GM12878 (cell line): ENCODE results near the gene B3GNT3. TPM values are rescaled to one million over a fixed set of nuclear protein-coding genes. Genes with fewer than 3 reads are reported as not detected.

Source experiments
- EZH2 ChIP-seq: IDR thresholded peaks from 2 replicates; pipeline ENCODE4 v1.6.1; 2012; ENCODE audit warnings: low read depth, mild to moderate bottlenecking, control low read depth, inconsistent platforms, low read length, borderline replicate concordance; ENCODE audit not compliant: control insufficient read depth
- HDAC2 ChIP-seq: fragments of 200-600 bp; sonication (generic); IDR thresholded peaks from 2 replicates; pipeline ENCODE4 v1.6.1; 2017
- MEF2B ChIP-seq: fragments of 450-650 bp; IDR thresholded peaks from 2 replicates; pipeline ENCODE4 v1.6.1; 2018; ENCODE audit warnings: mild to moderate bottlenecking, moderate library complexity; ENCODE audit not compliant: partially characterized antibody, poor library complexity, severe bottlenecking
- SUZ12 ChIP-seq: fragments of 200-600 bp; sonication (generic); IDR thresholded peaks from one replicate; pipeline ENCODE4 v1.6.1; 2018; ENCODE audit warnings: antibody characterized with exemption, mild to moderate bottlenecking; ENCODE audit not compliant: unreplicated experiment
- polyA plus RNA-seq, 11 experiments: library from polyadenylated mRNA; depleted of rRNA in 4 of 11; unstranded in 6 of 11; stranded (reverse) in 5 of 11; fragments of >200 nt; fragmentation: Nextera tagmentation in 4 of 11; fragmentation: Illumina TruSeq in 1 of 11; extraction: Ambion mirVana in 4 of 11; extraction: Trizol in 1 of 11; gene quantifications; 1 replicate in 1 of 11; 2 replicates in 10 of 11; pipeline versions ENCODE4 v1.2.1 to v1.2.3, GENCODE V29; 2011 to 2016; ENCODE audit warnings: inconsistent platforms in 2 of 11, missing spikeins in 2 of 11, low read depth in 1 of 11
- total RNA-seq, 4 experiments: library from RNA; depleted of rRNA in 3 of 4; stranded (reverse); fragments of >200 nt in 3 of 4; fragmentation: Illumina TruSeq in 1 of 4; extraction: Trizol in 1 of 4; gene quantifications; 2 replicates each; pipeline versions ENCODE4 v1.2.1 to v1.2.3, GENCODE V29; 2013 to 2021
- TF ChIP-seq, protein P1 (sequence below): fragments of 450-650 bp; IDR thresholded peaks from 2 replicates; pipeline ENCODE4 v1.6.1; 2018; ENCODE audit warnings: mild to moderate bottlenecking, low read depth, moderate library complexity; ENCODE audit not compliant: partially characterized antibody
- TF ChIP-seq, protein P2 (sequence below): fragments of 450-650 bp; formaldehyde crosslinking; IDR thresholded peaks from 2 replicates; pipeline ENCODE4 v1.4.0; 2022; ENCODE audit warnings: mild to moderate bottlenecking, moderate library complexity

B3GNT3 gene
- total and polyA plus RNA-seq, 10 of the 15 experiments (the other 5 are each of a cell fraction or from before 2014, with no cell fraction given) = not detected

GRCh38 chr19:17836530-17836929 lies 41.6 kb downstream of the B3GNT3 start (continued):
- TF ChIP-seq, protein P1, sequence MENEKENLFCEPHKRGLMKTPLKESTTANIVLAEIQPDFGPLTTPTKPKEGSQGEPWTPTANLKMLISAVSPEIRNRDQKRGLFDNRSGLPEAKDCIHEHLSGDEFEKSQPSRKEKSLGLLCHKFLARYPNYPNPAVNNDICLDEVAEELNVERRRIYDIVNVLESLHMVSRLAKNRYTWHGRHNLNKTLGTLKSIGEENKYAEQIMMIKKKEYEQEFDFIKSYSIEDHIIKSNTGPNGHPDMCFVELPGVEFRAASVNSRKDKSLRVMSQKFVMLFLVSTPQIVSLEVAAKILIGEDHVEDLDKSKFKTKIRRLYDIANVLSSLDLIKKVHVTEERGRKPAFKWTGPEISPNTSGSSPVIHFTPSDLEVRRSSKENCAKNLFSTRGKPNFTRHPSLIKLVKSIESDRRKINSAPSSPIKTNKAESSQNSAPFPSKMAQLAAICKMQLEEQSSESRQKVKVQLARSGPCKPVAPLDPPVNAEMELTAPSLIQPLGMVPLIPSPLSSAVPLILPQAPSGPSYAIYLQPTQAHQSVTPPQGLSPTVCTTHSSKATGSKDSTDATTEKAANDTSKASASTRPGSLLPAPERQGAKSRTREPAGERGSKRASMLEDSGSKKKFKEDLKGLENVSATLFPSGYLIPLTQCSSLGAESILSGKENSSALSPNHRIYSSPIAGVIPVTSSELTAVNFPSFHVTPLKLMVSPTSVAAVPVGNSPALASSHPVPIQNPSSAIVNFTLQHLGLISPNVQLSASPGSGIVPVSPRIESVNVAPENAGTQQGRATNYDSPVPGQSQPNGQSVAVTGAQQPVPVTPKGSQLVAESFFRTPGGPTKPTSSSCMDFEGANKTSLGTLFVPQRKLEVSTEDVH = no peak
- TF ChIP-seq HDAC2 = no peak
- TF ChIP-seq EZH2 = no peak
- TF ChIP-seq, protein P2, sequence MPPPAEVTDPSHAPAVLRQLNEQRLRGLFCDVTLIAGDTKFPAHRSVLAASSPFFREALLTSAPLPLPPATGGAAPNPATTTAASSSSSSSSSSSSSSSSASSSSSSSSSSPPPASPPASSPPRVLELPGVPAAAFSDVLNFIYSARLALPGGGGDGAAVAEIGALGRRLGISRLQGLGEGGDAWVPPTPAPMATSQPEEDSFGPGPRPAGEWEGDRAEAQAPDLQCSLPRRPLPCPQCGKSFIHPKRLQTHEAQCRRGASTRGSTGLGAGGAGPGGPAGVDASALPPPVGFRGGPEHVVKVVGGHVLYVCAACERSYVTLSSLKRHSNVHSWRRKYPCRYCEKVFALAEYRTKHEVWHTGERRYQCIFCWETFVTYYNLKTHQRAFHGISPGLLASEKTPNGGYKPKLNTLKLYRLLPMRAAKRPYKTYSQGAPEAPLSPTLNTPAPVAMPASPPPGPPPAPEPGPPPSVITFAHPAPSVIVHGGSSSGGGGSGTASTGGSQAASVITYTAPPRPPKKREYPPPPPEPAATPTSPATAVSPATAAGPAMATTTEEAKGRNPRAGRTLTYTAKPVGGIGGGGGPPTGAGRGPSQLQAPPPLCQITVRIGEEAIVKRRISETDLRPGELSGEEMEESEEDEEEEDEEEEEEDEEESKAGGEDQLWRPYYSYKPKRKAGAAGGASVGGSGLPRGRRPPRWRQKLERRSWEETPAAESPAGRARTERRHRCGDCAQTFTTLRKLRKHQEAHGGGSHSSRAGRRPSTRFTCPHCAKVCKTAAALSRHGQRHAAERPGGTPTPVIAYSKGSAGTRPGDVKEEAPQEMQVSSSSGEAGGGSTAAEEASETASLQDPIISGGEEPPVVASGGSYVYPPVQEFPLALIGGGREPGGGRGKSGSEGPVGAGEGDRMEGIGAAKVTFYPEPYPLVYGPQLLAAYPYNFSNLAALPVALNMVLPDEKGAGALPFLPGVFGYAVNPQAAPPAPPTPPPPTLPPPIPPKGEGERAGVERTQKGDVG (CRISPR knock-in tag) = no peak
- no peak for TF ChIP-seq SUZ12
- no peak for TF ChIP-seq MEF2B
